GM23248 (cell line): ENCODE measurements around the gene IGF2BP3. TPM values are rescaled to one million over a fixed set of nuclear protein-coding genes. Genes with fewer than 3 reads are reported as not detected.

ENCODE experiments used
- DNase-seq: peaks from one replicate; pipeline ENCODE4 v3.0.0-alpha.2; 2015
- H2AFZ ChIP-seq: fragments of 200-600 bp; sonication (generic); 2 replicates; pipeline ENCODE4 v1.6.1; 2016; ENCODE audit warnings: antibody characterized with exemption
- H3F3A ChIP-seq: fragments of 200-600 bp; sonication (generic); 2 replicates; pipeline ENCODE4 v1.6.1; 2016; ENCODE audit warnings: mild to moderate bottlenecking, antibody characterized with exemption, mixed run types; ENCODE audit not compliant: insufficient read depth
- H3K27ac ChIP-seq: fragments of 200-600 bp; sonication (generic); 2 replicates; pipeline ENCODE4 v1.5.1; 2016; ENCODE audit warnings: mild to moderate bottlenecking
- H3K27me3 ChIP-seq: fragments of 200-600 bp; sonication (generic); replicated peaks from 2 replicates; pipeline ENCODE4 v1.6.1; 2016; ENCODE audit warnings: mild to moderate bottlenecking; ENCODE audit not compliant: insufficient read depth
- H3K36me3 ChIP-seq: fragments of 200-600 bp; sonication (generic); 2 replicates; pipeline ENCODE4 v1.6.1; 2016; ENCODE audit warnings: low read depth, mild to moderate bottlenecking
- H3K4me1 ChIP-seq: fragments of 200-600 bp; sonication (generic); 2 replicates; pipeline ENCODE4 v1.6.1; 2016; ENCODE audit warnings: mild to moderate bottlenecking; ENCODE audit not compliant: insufficient read depth
- H3K4me2 ChIP-seq: fragments of 200-600 bp; sonication (generic); one replicate; pipeline ENCODE4 v1.6.1; 2016; ENCODE audit warnings: mild to moderate bottlenecking; ENCODE audit not compliant: unreplicated experiment
- H3K4me3 ChIP-seq: fragments of 200-600 bp; sonication (generic); 2 replicates; pipeline ENCODE4 v1.5.1; 2016; ENCODE audit warnings: mild to moderate bottlenecking
- H3K79me2 ChIP-seq: fragments of 200-600 bp; sonication (generic); 2 replicates; pipeline ENCODE4 v1.6.1; 2016; ENCODE audit warnings: mild to moderate bottlenecking; ENCODE audit not compliant: insufficient read depth
- H3K9ac ChIP-seq: fragments of 200-600 bp; sonication (generic); 2 replicates; pipeline ENCODE4 v1.6.1; 2016; ENCODE audit warnings: mild to moderate bottlenecking
- H3K9me2 ChIP-seq: fragments of 200-600 bp; sonication (generic); 2 replicates; pipeline ENCODE4 v1.6.1; 2016; ENCODE audit warnings: mixed run types, mild to moderate bottlenecking, moderate library complexity; ENCODE audit not compliant: insufficient read depth
- H3K9me3 ChIP-seq: fragments of 200-600 bp; sonication (generic); one replicate; pipeline ENCODE4 v1.6.1; 2017; ENCODE audit warnings: low read depth
- H4K20me1 ChIP-seq: fragments of 200-600 bp; sonication (generic); 2 replicates; pipeline ENCODE4 v1.6.0; 2016; ENCODE audit not compliant: insufficient read depth
- EZH2 ChIP-seq: fragments of 200-600 bp; sonication (generic); IDR thresholded peaks from 2 replicates; pipeline ENCODE4 v1.6.1; 2018; ENCODE audit warnings: antibody characterized with exemption, mild to moderate bottlenecking; ENCODE audit not compliant: insufficient read depth, poor library complexity, severe bottlenecking
- EZH2phosphoT487 ChIP-seq: fragments of 200-600 bp; sonication (generic); IDR thresholded peaks from 2 replicates; pipeline ENCODE4 v1.6.1; 2018; ENCODE audit warnings: antibody characterized with exemption, moderate library complexity, mild to moderate bottlenecking, low read depth; ENCODE audit not compliant: insufficient read depth
- WGBS, 2 experiments: methylation state at CpG; one replicate each; pipeline ENCODE4 v1.1.6; 2015 to 2017; ENCODE audit warnings: low lambda C conversion rate in 2 of 2, low coverage in 1 of 2; ENCODE audit errors: missing lambda C conversion rate in 2 of 2; 5-methylcytosine and 5-hydroxymethylcytosine counted together
- in situ Hi-C: fragments of 300-500 bp; cut with MboI; formaldehyde crosslinking; loops from 2 replicates; pipeline ENCODE4 v1.15.0; 2020
- polyA plus RNA-seq: library from polyadenylated mRNA; unstranded; fragments of >200 nt; fragmentation: Nextera tagmentation; extraction: Ambion mirVana; gene quantifications from 2 replicates; pipeline ENCODE4 v1.2.1, GENCODE V29; 2016
- total RNA-seq: library from RNA; depleted of rRNA; stranded (reverse); fragments of >200 nt; shearing (Covaris generic); gene quantifications from 2 replicates; pipeline ENCODE4 v1.2.3, GENCODE V29; 2014

The IGF2BP3 gene
- total and polyA plus RNA-seq, 2 experiments from 2014 or later: 7.6 to 18.2 TPM

DNA sequence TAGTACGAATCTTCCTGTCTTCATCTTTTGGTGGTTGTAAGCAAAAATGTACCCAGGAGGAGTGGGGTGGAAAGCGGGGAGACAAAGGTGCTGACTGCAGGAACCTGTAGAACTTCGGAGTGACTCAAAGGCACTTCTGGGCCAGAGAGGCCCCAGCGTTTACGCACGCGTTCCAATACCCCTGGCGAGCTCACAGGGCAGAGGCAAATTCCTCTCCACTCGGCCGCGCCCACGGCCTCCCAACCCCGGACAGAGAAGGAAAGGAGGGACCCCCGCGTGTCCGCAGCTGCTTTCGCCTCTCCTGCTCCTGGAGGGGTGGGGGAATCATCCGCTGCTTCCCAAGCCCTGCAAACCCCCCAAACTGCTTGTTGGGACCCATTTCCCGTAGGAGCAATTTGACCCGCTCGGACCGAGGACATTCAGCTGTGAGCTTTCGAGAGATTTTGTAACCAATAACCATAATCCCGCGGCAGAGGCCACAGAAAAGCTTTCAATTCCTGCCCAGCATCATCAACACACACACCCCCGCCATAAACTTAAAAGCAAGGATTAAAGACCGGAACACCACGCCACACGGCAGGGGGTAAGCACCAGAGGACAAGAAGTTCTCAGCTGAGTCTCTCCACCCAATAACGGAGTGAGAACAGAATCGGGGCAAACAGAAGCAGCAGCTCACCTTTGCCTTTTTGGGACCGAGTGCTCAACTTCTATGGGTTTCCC lies 2.3 kb downstream of the IGF2BP3 start:
- TF ChIP-seq EZH2phosphoT487 (no peak), EZH2 (no peak)
- Histone ChIP-seq H3K36me3 (no peaks in the 10 kb centered on the region), H3K27ac (peak overlapping the region; percentile 71), H3K4me2 (peak overlapping the region; percentile 95), H3K4me3 (peak overlapping the region; percentile 82), H3K27me3 (no peaks in the 10 kb centered on the region), H3K4me1 (peaks cover 36% of the 10 kb centered on the region), H3K79me2 (peaks cover 66% of the 10 kb centered on the region), H3K9me2 (no peaks in the 10 kb centered on the region), H4K20me1 (no peaks in the 10 kb centered on the region), H3K9me3 (no peaks in the 10 kb centered on the region), H3F3A (peaks cover 33% of the 10 kb centered on the region), H3K9ac (peak overlapping the region; percentile 83), H2AFZ (peak overlapping the region; percentile 92)
- DNase-seq: peak; percentile 79
- in situ Hi-C loops: no loop called here
- WGBS, 2 experiments: 4 to 5% methylated on average over 28 to 32 of the region's 32 CpGs

DNA sequence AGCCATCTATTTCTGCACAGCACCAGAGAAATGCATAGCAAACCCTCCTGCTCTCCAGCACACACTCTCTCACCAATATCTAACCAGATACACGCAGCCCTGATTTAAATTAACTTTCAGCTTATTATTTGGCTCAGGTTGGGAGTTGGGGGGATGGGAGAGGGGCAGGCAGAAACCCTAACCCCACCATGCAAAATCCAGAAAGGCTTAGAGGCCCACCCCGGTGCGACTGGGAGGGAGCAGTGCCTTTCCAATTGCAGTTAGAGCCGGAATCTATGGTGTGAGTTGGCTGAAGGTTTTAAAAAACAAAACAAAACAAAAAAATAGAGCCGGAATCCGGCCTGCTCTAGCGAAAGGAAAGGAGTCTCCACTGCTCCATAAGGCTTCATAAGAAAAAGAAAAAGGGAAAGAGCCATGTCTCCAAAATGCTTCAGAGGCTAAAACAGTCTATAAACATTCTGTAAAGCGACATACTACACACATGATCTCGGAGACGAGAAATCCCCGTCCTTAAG lies 2.9 kb downstream of the IGF2BP3 start:
- H2AFZ ChIP-seq: peak overlapping the region; percentile 92
- H4K20me1 ChIP-seq: no peaks in the 10 kb centered on the region
- peak overlapping the region; percentile 82 for H3K4me3 ChIP-seq
- no peaks in the 10 kb centered on the region for H3K27me3 ChIP-seq
- TF ChIP-seq EZH2 (no peak), EZH2phosphoT487 (no peak)
- peaks cover 27% of the 10 kb centered on the region for H3F3A ChIP-seq
- H3K79me2 ChIP-seq: peaks cover 72% of the 10 kb centered on the region
- WGBS, 2 experiments: 30 to 34% methylated on average over 11 of the region's 11 CpGs
- no peaks in the 10 kb centered on the region for H3K9me2 ChIP-seq
- peak overlapping the region; percentile 83 for H3K9ac ChIP-seq
- peaks cover 41% of the 10 kb centered on the region for H3K4me1 ChIP-seq
- peak overlapping the region; percentile 71 for H3K27ac ChIP-seq
- no peaks in the 10 kb centered on the region for H3K9me3 ChIP-seq
- in situ Hi-C loops: no loop called here
- H3K36me3 ChIP-seq: no peaks in the 10 kb centered on the region
- DNase-seq: peak; percentile 31
- H3K4me2 ChIP-seq: peak overlapping the region; percentile 95

- H3K4me1 ChIP-seq: peaks cover 41% of the 10 kb centered on the region
- peaks cover 16% of the 10 kb centered on the region; the same call in 1 of the 2 replicates for H3F3A ChIP-seq
- peak; percentile 73 for DNase-seq
- peaks cover 100% of the 10 kb centered on the region for H3K79me2 ChIP-seq
- TF ChIP-seq EZH2: no peak
- TF ChIP-seq EZH2phosphoT487: no peak
- H4K20me1 ChIP-seq: no peaks in the 10 kb centered on the region
- H3K36me3 ChIP-seq: no peaks in the 10 kb centered on the region
- no peaks in the 10 kb centered on the region for H3K9me3 ChIP-seq
- H3K4me3 ChIP-seq: no peak overlapping the region
- H3K27me3 ChIP-seq: no peaks in the 10 kb centered on the region
- 21 to 37% methylated on average over 2 of the region's 2 CpGs for WGBS, 2 experiments
- H3K4me2 ChIP-seq: no peak overlapping the region
- no peaks in the 10 kb centered on the region for H3K9me2 ChIP-seq
- H3K9ac ChIP-seq: no peak overlapping the region
- no peak overlapping the region for H2AFZ ChIP-seq
- in situ Hi-C loops: no loop called here
- no peak overlapping the region for H3K27ac ChIP-seq
These were observed 7.4 kb downstream of the IGF2BP3 start for GRCh38 chr7:23462846-23463245.

DNA sequence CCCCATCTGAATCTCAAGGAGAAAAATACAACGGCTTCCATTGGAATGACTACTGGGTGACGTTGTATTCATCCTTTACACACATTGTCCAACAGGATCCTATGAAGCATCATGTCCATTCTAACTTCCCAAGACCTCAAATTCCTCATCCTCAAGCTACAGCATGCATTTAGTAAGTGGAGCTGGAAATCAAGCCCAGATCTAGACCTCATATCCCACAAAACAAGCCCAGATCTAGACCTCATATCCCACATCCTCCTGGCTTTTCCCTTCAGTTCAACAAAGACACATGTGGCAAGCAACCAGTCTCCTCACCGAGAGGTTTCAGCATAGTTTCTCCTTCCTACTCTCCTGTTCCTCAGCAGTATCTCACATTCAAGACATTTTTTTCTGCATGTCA lies 12.2 kb downstream of the IGF2BP3 start:
- H3K4me1 ChIP-seq: peaks cover 6% of the 10 kb centered on the region
- no peaks in the 10 kb centered on the region for H3F3A ChIP-seq
- H3K36me3 ChIP-seq: no peaks in the 10 kb centered on the region
- H3K4me2 ChIP-seq: no peak overlapping the region
- no peaks in the 10 kb centered on the region for H3K27me3 ChIP-seq
- WGBS, 2 experiments: 75% methylated on average over 3 of the region's 3 CpGs
- no peak for DNase-seq
- peaks cover 100% of the 10 kb centered on the region for H3K79me2 ChIP-seq
- no peak overlapping the region for H3K27ac ChIP-seq
- in situ Hi-C loops: no loop called here
- TF ChIP-seq EZH2 (no peak), EZH2phosphoT487 (no peak)
- H4K20me1 ChIP-seq: 0 out of 2 replicates have a peak, but pooled peaks cover 5% of the 10 kb centered on the region
- no peaks in the 10 kb centered on the region for H3K9me3 ChIP-seq
- H3K9ac ChIP-seq: no peak overlapping the region
- no peaks in the 10 kb centered on the region for H3K9me2 ChIP-seq
- no peak overlapping the region for H3K4me3 ChIP-seq
- H2AFZ ChIP-seq: no peak overlapping the region
